AG09309 (cell line): ENCODE data around the gene GSC.

Experiments
- DNase-seq: peaks from one replicate; pipeline ENCODE4 v3.0.0-alpha.2; 2010; ENCODE audit warnings: low read depth
- H3K4me3 ChIP-seq: 2 replicates; pipeline ENCODE4 v1.5.1; 2011; ENCODE audit warnings: mild to moderate bottlenecking, low read depth, low read length, moderate library complexity; ENCODE audit not compliant: control insufficient read depth
- TF ChIP-seq, protein P1 (sequence below): IDR thresholded peaks from 2 replicates; pipeline ENCODE4 v1.5.1; 2011; ENCODE audit warnings: mild to moderate bottlenecking, low read depth, low read length, inconsistent platforms; ENCODE audit not compliant: insufficient read depth, control insufficient read depth; ENCODE audit errors: missing control alignments

Gene GSC

DNA sequence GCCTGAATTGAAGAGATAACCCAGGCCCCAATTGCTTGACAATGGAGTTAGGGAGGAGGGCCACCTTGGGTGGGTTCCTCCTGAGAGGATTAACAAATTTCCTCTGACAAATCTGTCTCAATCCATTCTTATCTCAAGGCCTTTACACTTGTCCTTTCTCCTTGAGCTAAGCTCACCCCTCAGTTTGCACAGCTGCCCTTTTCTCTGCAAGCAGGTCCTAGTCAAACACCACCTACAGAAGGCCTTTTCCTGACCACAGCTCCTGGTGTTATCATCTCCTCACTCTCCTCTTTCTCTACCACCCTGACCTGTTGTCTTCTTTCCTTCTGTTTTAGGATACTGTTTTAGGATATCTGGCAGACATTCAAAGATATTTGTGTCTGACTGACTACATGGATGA is 26.4 kb upstream of the GSC start:
- TF ChIP-seq, protein P1, sequence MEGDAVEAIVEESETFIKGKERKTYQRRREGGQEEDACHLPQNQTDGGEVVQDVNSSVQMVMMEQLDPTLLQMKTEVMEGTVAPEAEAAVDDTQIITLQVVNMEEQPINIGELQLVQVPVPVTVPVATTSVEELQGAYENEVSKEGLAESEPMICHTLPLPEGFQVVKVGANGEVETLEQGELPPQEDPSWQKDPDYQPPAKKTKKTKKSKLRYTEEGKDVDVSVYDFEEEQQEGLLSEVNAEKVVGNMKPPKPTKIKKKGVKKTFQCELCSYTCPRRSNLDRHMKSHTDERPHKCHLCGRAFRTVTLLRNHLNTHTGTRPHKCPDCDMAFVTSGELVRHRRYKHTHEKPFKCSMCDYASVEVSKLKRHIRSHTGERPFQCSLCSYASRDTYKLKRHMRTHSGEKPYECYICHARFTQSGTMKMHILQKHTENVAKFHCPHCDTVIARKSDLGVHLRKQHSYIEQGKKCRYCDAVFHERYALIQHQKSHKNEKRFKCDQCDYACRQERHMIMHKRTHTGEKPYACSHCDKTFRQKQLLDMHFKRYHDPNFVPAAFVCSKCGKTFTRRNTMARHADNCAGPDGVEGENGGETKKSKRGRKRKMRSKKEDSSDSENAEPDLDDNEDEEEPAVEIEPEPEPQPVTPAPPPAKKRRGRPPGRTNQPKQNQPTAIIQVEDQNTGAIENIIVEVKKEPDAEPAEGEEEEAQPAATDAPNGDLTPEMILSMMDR = no peak
- no peak for DNase-seq
- no peak overlapping the region for H3K4me3 ChIP-seq

DNA sequence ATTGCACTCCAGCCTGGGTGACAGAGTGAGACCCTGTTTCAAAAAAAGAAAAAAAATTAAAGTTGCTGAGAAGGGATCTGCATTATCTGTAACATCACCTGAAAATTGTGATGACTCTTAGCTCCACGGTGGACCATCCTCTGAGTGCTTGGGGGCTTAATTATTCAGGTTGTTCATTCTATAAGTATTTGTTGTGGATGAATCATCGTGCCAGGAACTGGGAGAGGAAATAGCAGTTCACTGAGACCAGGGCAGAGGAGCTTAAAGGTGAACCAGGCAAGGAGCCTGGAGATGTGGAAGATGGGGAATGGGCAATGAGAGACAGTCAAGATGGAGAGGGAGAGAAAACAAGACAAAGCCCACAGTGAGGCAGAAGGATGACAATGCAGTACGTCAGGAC is 25.5 kb upstream of the GSC start:
- TF ChIP-seq, protein P1 = no peak

DNA sequence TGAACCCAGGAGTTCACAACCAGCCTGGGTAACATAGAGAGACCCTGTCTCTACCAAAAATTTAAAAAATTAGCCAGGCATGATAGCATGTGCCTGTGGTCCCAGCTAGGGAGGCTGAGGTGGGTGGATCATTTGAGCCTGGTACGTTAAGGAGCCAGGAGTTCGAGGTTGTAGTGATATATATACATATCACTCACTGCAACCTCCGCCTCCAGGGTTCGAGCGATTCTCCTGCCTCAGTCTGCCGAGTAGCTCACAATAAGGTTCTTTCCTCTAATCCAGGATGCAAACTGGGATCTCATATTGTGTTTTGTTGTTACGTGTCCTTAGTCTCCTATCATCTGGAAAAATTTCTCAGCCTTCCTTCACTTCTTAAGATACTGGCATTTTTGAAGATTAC is 24.0 kb upstream of the GSC start:
- no peak overlapping the region for H3K4me3 ChIP-seq
- no peak for DNase-seq
- TF ChIP-seq, protein P1 = no peak

More for the DNA sequence above, 25.5 kb upstream of the GSC start:
- no peak overlapping the region for H3K4me3 ChIP-seq
- DNase-seq = no peak

DNA sequence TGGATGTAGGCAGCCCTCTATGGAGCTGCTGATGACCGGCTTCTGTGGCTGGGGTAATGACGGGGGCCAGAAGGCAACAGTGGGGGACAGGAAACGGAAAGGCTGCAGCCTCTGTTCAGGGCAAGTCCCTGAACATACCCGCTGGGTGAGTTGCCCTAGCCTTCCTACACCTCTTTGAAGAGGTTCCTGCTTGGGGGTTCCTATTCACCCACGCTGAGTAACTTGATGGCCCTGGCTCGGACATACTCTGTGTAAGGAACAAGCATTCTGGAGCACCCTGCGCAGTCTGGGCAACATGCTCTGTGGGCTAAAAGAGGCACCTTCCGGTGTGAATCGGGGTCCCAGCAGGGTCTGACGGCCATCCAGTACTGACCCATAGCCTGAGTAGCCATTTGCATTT is 17.7 kb upstream of the GSC start:
- H3K4me3 ChIP-seq = no peak overlapping the region
- TF ChIP-seq, protein P1 = no peak
- DNase-seq = no peak

DNA sequence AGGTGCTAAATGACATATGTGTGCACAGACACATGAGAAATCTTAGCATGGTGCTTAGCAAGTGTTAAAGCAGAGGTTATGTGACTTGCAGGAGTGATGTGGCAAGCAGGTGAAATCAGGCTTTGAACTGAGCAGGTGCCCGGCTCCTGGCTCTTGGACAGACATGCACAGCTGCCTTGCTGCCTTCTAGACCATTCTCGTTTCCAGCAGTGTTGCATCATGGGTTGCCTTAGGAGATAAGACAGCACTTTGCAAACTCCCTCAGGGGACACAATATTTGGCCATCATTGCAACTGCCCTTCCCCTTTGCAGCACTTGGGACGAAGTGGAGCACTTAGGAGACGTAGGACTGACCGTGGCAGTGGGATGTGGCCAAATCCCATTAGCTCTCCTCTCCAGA is 17.2 kb upstream of the GSC start:
- TF ChIP-seq, protein P1 = no peak
- no peak for DNase-seq
- no peak overlapping the region for H3K4me3 ChIP-seq

DNA sequence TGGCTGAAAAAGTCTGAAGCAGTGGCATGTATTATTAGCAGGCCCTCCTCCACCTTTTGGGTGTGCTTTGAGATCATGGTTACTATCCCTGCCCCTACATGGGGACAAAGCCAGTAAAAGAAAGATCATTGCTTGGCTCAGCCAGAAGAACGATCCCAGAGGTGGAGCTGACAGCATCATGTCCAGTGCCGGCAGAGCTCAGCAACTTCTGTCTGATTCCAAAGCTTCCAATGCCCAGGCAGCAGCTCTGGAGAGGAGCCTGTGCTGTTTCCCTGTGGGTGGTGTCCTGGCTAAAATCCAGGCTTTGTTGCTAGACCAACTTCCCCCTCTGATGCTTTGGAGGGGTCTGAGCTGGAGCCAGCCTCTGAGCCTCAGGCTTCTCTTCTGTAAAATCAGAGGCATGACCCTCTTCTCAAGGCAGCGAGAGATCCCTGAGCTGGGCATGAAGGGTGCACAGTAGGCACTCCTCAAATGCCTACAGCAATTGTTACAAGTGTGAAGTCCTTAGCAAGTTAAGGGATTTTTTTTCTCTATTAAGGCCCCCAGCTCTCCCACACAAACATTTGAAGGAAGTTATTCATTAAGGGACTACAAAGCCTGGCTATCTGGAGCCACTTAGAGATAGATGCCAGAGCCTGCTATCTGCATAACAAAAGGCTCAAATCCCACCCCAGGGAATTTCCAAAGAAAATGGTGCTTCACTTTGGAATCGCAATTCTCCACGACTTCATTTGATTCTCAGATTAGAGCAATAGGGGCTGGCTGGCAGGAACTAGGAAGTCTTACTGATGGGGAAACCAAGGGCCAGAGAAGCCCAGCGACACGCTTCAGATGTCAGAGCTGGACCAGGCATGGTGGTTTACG is 10.9 kb upstream of the GSC start:
- no peak for DNase-seq
- no peak overlapping the region for H3K4me3 ChIP-seq
- TF ChIP-seq, protein P1 = no peak

DNA sequence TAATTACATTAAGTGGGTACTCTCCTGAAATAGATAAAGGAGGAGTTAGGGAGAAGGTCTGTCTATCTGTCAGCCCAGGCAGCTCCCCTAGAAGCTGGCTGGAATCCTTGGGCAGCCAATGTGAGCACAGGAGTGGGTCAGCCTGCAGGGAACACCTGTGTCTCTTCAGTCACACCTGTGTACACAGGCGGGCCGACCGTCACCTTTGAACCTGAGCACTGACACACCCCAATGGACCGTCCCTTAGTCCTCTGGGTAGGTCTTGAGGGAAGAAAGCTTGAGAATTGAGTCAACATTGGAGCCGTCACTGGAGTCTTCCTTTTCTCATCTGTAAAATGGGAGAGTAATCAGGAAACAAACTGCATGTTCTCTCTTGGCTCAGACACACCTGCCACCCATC is 9.8 kb upstream of the GSC start:
- TF ChIP-seq, protein P1 = no peak
- no peak overlapping the region for H3K4me3 ChIP-seq
- no peak for DNase-seq
